ENCODE data around the gene LETMD1.

DNA sequence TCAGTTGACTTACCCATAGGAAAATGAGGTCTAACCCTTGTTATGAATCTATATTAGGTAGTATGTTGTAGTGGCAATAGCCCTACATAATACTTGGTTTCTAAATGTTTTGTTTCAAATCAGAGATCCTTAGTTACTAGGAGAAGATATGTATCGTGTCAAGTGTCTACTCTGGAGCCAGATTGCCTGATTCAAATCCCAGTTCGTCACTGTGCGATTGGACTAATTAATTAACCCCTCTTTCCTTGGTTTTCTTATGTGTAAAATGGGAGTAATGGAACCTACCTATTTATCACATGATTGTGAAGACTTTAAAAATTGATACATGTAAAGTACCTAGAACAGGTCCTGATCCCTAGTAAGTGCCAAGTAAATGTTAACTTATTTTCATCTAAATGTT, 1.4 kb downstream of the LETMD1 start:
- TF ChIP-seq POLR2A (IDR thresholded peaks at IDR 0.05; ENCODE audit: low read length) = no peak
- TF ChIP-seq GATA1 (IDR thresholded peaks at IDR 0.05; ENCODE audit: low read depth, low read length) = no peak

Measured in erythroblast (primary cell).